Naive B cell (primary cell): ENCODE measurements around the gene EDIL3. TPM values are rescaled to one million over a fixed set of nuclear protein-coding genes. Genes with fewer than 3 reads are reported as not detected.

Source experiments
- ATAC-seq, 2 donors: fragments of 150-1000 bp; cut with Tn5 transposase; 2 replicates each; pipeline ENCODE4 v1.10.0; 2021; ENCODE audit warnings: low read depth in 2 of 2, mild to moderate bottlenecking in 2 of 2, moderate library complexity in 2 of 2
- DNase-seq: peaks from one replicate; pipeline ENCODE4 v3.0.0; 2022
- H3K27ac Mint-ChIP-seq, 6 donors: one replicate each; pipeline ENCODE4 v1.8.0; 2020 to 2022; ENCODE audit warnings: mild to moderate bottlenecking in 6 of 6, mixed read lengths in 6 of 6, moderate library complexity in 5 of 6, inconsistent platforms in 2 of 6
- H3K27me3 Mint-ChIP-seq, 3 donors: one replicate each; pipeline ENCODE4 v1.8.0; 2021 to 2022; ENCODE audit warnings: mixed read lengths in 3 of 3, mild to moderate bottlenecking in 1 of 3
- H3K36me3 Mint-ChIP-seq, 2 donors: one replicate each; pipeline ENCODE4 v1.8.0; 2020 to 2022; ENCODE audit warnings: mixed read lengths in 2 of 2, inconsistent platforms in 1 of 2, mild to moderate bottlenecking in 1 of 2
- H3K4me1 Mint-ChIP-seq, 3 donors: one replicate each; pipeline ENCODE4 v1.8.0; 2020 to 2022; ENCODE audit warnings: mixed read lengths in 3 of 3, inconsistent platforms in 1 of 3, mild to moderate bottlenecking in 1 of 3, moderate library complexity in 1 of 3
- H3K4me3 Mint-ChIP-seq, 8 donors: one replicate each; pipeline ENCODE4 v1.8.0; 2020 to 2022; ENCODE audit warnings: mild to moderate bottlenecking in 8 of 8, mixed read lengths in 8 of 8, moderate library complexity in 8 of 8, inconsistent platforms in 2 of 8
- H3K9me3 Mint-ChIP-seq, 7 donors: one replicate each; pipeline ENCODE4 v1.8.0; 2020 to 2022; ENCODE audit warnings: mixed read lengths in 7 of 7, mild to moderate bottlenecking in 5 of 7, inconsistent platforms in 2 of 7, moderate library complexity in 1 of 7
- polyA plus RNA-seq, 6 donors: library from polyadenylated mRNA; unstranded; fragments of 300-500 nt; fragmentation: Illumina TruSeq; gene quantifications; one replicate each; pipeline ENCODE4 v1.2.3, GENCODE V29; 2021; ENCODE audit warnings: low read depth in 6 of 6

The EDIL3 gene
- polyA plus RNA-seq, 6 donors from 2014 or later: not detected

GRCh38 chr5:84253946-84254345 lies 130.7 kb downstream of the EDIL3 start:
- DNase-seq: no peak
- Mint-ChIP-seq H3K9me3 (peaks cover 0 to 10% (median 0%) of the 10 kb centered on the region in 7 donors), H3K4me3 (no peak overlapping the region), H3K36me3 (no peaks in the 10 kb centered on the region), H3K27me3 (no peaks in the 10 kb centered on the region), H3K27ac (no peak overlapping the region), H3K4me1 (no peaks in the 10 kb centered on the region)
- ATAC-seq: no peak

GRCh38 chr5:84251503-84251902 lies 133.2 kb downstream of the EDIL3 start:
- ATAC-seq: no peak

GRCh38 chr5:84249918-84250630 lies 134.6 kb downstream of the EDIL3 start:
- no peak overlapping the region for H3K4me3 Mint-ChIP-seq
- no peaks in the 10 kb centered on the region for H3K36me3 Mint-ChIP-seq
- H3K27ac Mint-ChIP-seq: no peak overlapping the region
- peaks cover 0 to 11% (median 0%) of the 10 kb centered on the region in 7 donors for H3K9me3 Mint-ChIP-seq
- DNase-seq (no peak), ATAC-seq (no peak)
- no peaks in the 10 kb centered on the region for H3K4me1 Mint-ChIP-seq
- H3K27me3 Mint-ChIP-seq: no peaks in the 10 kb centered on the region

More at GRCh38 chr5:84251503-84251902, 133.2 kb downstream of the EDIL3 start:
- no peaks in the 10 kb centered on the region for H3K27me3 Mint-ChIP-seq
- no peaks in the 10 kb centered on the region for H3K4me1 Mint-ChIP-seq
- H3K36me3 Mint-ChIP-seq: no peaks in the 10 kb centered on the region
- no peak for DNase-seq
- no peak overlapping the region for H3K4me3 Mint-ChIP-seq
- H3K9me3 Mint-ChIP-seq: peaks cover 0 to 16% (median 0%) of the 10 kb centered on the region in 7 donors
- H3K27ac Mint-ChIP-seq: no peak overlapping the region

- H3K4me3 Mint-ChIP-seq: no peak overlapping the region
- no peak for ATAC-seq
- no peak for DNase-seq
- H3K27me3 Mint-ChIP-seq: no peaks in the 10 kb centered on the region
- no peaks in the 10 kb centered on the region for H3K4me1 Mint-ChIP-seq
- H3K36me3 Mint-ChIP-seq: no peaks in the 10 kb centered on the region
- no peak overlapping the region for H3K27ac Mint-ChIP-seq
- H3K9me3 Mint-ChIP-seq: peaks cover 0 to 6% (median 0%) of the 10 kb centered on the region in 7 donors
Observed at GRCh38 chr5:84248013-84248412, 136.7 kb downstream of the EDIL3 start.

- Mint-ChIP-seq H3K36me3 (no peaks in the 10 kb centered on the region), H3K4me3 (no peak overlapping the region), H3K27ac (no peak overlapping the region), H3K27me3 (no peaks in the 10 kb centered on the region), H3K4me1 (no peaks in the 10 kb centered on the region), H3K9me3 (peaks cover 0 to 3% (median 0%) of the 10 kb centered on the region in 7 donors)
- ATAC-seq: no peak
- no peak for DNase-seq
Observed at GRCh38 chr5:84242286-84242685, 142.4 kb downstream of the EDIL3 start.

- Mint-ChIP-seq H3K36me3 (no peaks in the 10 kb centered on the region), H3K4me3 (no peak overlapping the region), H3K27me3 (no peaks in the 10 kb centered on the region), H3K4me1 (no peaks in the 10 kb centered on the region), H3K27ac (no peak overlapping the region), H3K9me3 (peaks cover 0 to 3% (median 0%) of the 10 kb centered on the region in 7 donors)
- ATAC-seq (no peak), DNase-seq (no peak)
Observed at GRCh38 chr5:84239494-84239893, 145.2 kb downstream of the EDIL3 start.

- Mint-ChIP-seq H3K9me3 (peaks cover 0 to 2% (median 0%) of the 10 kb centered on the region in 7 donors), H3K27ac (no peak overlapping the region), H3K27me3 (no peaks in the 10 kb centered on the region), H3K4me3 (no peak overlapping the region), H3K36me3 (no peaks in the 10 kb centered on the region), H3K4me1 (no peaks in the 10 kb centered on the region)
- DNase-seq (no peak), ATAC-seq (no peak)
Observed at GRCh38 chr5:84237126-84237525, 147.6 kb downstream of the EDIL3 start.

GRCh38 chr5:84231433-84231832 lies 153.2 kb downstream of the EDIL3 start:
- DNase-seq (no peak), ATAC-seq (no peak)
- Mint-ChIP-seq H3K27me3 (no peaks in the 10 kb centered on the region), H3K36me3 (no peaks in the 10 kb centered on the region), H3K27ac (no peak overlapping the region), H3K4me1 (no peaks in the 10 kb centered on the region), H3K9me3 (peaks cover 0 to 2% (median 0%) of the 10 kb centered on the region in 7 donors), H3K4me3 (no peak overlapping the region)

- DNase-seq (no peak), ATAC-seq (no peak)
- Mint-ChIP-seq H3K36me3 (no peaks in the 10 kb centered on the region), H3K27ac (no peak overlapping the region), H3K4me1 (no peaks in the 10 kb centered on the region), H3K9me3 (peaks cover 0 to 1% (median 0%) of the 10 kb centered on the region in 7 donors), H3K27me3 (no peaks in the 10 kb centered on the region), H3K4me3 (no peak overlapping the region)
Observed at GRCh38 chr5:84229045-84229444, 155.6 kb downstream of the EDIL3 start.

GRCh38 chr5:84228266-84228665 lies 156.4 kb downstream of the EDIL3 start:
- H3K4me1 Mint-ChIP-seq: no peaks in the 10 kb centered on the region
- H3K36me3 Mint-ChIP-seq: no peaks in the 10 kb centered on the region

GRCh38 chr5:84227236-84227635 lies 157.4 kb downstream of the EDIL3 start:
- DNase-seq: no peak
- Mint-ChIP-seq H3K9me3 (no peaks in the 10 kb centered on the region), H3K27me3 (no peaks in the 10 kb centered on the region), H3K4me3 (no peak overlapping the region), H3K4me1 (no peaks in the 10 kb centered on the region), H3K27ac (no peak overlapping the region), H3K36me3 (no peaks in the 10 kb centered on the region)
- no peak for ATAC-seq

More at GRCh38 chr5:84228266-84228665, 156.4 kb downstream of the EDIL3 start:
- H3K27me3 Mint-ChIP-seq: no peaks in the 10 kb centered on the region
- peaks cover 0 to 1% (median 0%) of the 10 kb centered on the region in 7 donors for H3K9me3 Mint-ChIP-seq
- DNase-seq (no peak), ATAC-seq (no peak)
- H3K4me3 Mint-ChIP-seq: no peak overlapping the region
- H3K27ac Mint-ChIP-seq: no peak overlapping the region

GRCh38 chr5:84218546-84218945 lies 166.1 kb downstream of the EDIL3 start:
- no peak for DNase-seq
- H3K9me3 Mint-ChIP-seq: peaks cover 0 to 1% (median 0%) of the 10 kb centered on the region in 7 donors
- H3K27me3 Mint-ChIP-seq: no peaks in the 10 kb centered on the region
- H3K36me3 Mint-ChIP-seq: no peaks in the 10 kb centered on the region
- no peaks in the 10 kb centered on the region for H3K4me1 Mint-ChIP-seq
- H3K27ac Mint-ChIP-seq: no peak overlapping the region
- no peak for ATAC-seq
- no peak overlapping the region for H3K4me3 Mint-ChIP-seq

GRCh38 chr5:84215521-84215920 lies 169.2 kb downstream of the EDIL3 start:
- Mint-ChIP-seq H3K9me3 (peaks cover 0 to 8% (median 2%) of the 10 kb centered on the region in 7 donors), H3K27me3 (no peaks in the 10 kb centered on the region), H3K4me1 (no peaks in the 10 kb centered on the region), H3K4me3 (no peak overlapping the region), H3K36me3 (no peaks in the 10 kb centered on the region), H3K27ac (no peak overlapping the region)
- no peak for DNase-seq
- no peak for ATAC-seq

- H3K27me3 Mint-ChIP-seq: no peaks in the 10 kb centered on the region
- H3K4me1 Mint-ChIP-seq: no peaks in the 10 kb centered on the region
- no peak overlapping the region for H3K27ac Mint-ChIP-seq
- H3K4me3 Mint-ChIP-seq: no peak overlapping the region
- ATAC-seq (no peak), DNase-seq (no peak)
- H3K9me3 Mint-ChIP-seq: peaks cover 0 to 8% (median 2%) of the 10 kb centered on the region in 7 donors
- H3K36me3 Mint-ChIP-seq: no peaks in the 10 kb centered on the region
Observed at GRCh38 chr5:84213861-84214260, 170.8 kb downstream of the EDIL3 start.
